ENCODE data around the gene BLID. TPM values are rescaled to one million over a fixed set of nuclear protein-coding genes. Genes with fewer than 3 reads are reported as not detected.

Gene BLID
- total RNA-seq, 1 donor from 2014 or later: 0.56 TPM

DNA sequence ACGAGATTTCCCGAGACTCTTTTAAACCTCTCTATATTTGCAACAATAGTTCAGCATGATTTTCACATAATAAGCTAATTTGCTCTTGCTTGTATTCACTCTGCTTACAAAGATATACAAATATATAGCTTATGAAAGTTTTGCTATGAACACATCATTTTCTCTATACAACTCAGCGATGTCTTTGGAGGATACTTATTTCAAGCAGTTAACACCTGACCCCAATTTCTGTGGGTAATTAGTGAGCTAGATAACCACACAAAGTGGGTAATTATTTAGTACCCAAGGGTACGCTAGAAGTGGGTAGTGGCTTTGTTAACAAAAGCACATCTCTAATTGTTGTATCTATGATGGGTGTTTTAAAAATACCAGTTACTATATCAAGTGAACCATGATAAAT lies 12.3 kb downstream of the BLID start:
- no peak for ATAC-seq

DNA sequence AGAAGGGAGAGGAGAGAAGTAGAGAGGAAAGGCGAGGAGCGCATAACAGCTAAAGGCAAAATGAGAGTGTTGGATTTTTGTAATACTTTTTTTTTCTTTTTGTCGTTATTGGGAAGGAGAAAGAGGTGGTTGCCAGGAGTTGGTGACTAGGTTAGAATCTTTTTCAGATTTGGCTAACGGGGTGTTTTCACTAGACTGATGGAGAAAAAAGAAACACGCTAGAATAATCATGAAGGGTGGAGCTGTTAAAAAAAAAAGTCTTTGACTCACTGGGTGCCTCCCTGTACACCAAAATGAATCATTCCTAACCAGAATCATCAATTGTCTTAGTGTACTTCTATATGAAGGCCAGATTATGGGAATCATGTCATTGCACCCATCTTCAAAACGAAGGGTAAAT lies 12.7 kb downstream of the BLID start:
- peak; percentile 61 for ATAC-seq

DNA sequence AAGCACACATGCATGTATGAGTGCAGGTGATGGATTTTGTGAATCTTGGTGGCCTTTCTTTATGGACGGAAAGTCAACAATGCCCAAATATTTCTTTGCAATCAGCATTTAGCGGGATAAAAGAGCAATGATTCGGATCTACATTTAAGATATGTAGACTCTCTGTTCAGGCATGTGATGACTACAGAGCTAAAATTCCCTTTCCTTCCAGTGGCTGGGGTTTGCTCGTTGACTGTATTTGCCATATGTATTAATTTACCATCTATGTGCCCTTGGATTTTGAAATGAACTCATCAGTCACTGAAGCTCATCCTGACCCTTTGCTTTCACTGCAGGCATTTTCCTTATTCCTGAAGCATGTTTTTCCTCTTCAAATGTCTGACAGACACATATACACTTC lies 13.6 kb downstream of the BLID start:
- no peak for ATAC-seq

DNA sequence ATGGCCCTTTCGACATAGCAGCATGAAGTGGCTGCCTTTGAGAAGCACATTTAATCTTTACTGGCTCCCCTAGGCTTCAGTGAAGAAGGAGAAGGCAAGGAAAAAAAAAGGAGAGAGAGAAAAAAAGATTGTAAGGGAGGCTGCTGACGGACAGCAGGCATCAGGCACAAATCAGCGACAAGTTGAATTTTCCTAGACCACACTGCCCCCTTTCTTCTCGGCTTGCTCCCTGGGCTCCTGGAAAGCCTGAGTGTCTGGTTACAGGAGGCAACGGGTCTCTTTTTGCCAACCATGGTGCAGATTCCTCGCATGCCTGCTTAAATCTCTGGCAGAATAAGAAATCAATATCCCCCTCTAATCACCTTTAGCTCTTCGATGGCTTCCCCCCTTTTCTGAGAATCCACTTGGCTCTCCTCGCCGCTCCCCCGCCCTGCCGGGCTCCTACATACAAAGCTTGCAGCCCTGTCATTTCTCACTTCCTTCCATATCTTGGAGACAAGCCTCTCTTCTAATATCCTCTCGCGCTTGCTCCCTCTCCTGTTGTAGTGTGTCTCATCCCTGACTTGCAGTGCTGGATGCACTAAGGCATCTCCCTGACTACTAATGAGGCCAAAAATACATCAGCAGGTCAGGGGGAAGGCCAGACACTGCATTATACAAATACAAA lies 14.3 kb downstream of the BLID start:
- peak; percentile 56 for ATAC-seq

DNA sequence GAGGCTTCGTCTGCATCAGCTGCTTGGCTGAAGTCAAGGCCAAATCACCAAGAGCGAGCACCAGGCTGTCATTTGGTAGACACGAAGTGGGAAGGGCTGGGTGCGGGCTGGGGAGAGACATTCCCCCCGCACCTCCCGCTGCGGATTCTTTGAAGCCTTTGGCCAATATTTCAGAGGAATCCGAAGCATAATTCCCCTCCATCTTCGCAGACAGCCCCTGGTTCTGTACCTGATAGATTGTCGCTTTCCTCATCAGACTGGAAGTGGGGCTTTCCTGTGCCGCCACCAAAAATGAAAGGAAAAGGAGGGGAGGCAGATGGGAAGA lies 15.3 kb downstream of the BLID start:
- ATAC-seq: no peak

DNA sequence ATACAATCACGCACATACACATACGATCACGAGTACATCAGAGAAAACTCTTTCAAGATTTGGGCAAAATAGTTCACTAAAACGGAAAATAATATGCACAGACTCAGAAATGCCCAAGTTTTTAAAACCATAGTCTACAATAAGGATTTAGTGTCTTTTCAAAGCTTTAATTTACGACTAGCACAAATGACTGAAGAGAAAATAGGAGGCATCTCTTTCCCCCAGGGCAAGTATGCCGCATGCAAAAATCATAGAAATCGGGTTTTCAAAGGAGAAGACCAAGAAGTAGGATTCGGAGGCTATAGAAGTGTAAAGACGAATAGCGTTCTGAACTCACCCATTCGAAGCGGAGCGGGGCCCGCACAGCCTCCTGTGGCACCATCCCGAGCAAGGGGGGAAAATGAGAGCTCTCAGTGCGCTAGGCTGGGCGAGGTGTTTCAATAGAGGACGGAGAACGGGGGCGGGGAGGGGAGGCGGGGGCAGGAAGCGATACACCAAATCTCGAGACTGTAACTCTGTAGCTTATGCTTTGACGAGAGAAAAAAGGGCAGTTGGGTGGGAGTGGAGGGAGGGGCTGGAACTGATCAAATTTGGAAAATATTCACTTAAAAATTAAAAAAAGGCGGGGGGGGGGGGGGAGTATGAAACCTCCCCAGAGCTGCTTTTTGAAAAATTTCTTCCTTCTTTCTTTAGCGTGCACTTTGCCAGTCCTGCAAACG lies 15.8 kb downstream of the BLID start:
- peak; percentile 41 for ATAC-seq

DNA sequence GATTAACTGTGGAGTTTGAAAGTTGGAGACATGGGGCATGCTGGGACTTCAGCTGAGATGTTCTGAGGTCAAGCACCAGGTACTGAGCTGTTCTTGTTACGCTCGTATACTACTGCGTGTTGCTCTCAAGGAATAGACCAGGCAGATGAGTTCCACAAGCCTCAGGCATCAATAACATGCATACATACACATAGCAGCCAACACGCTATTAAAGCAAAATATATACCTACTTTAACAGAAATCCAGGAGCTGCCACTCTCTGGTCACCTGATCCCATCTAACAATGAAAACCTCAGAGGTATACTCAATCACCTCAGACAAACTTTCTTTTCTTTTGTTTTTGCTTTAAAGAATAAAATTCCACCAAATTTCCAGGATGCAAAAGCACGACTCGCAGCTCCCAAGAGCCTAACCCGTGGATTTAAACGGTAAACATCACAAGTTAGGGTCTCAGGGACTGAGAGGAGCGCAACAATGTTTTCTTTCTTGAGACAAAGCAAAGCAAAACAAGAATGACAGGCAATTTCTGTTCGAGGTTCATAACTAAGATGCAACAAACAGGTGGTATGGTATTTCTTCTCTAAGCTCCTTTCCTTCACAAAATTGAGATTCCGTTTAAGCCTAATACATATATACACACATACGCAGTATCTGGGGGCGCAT lies 16.5 kb downstream of the BLID start:
- peak; percentile 48 for ATAC-seq

DNA sequence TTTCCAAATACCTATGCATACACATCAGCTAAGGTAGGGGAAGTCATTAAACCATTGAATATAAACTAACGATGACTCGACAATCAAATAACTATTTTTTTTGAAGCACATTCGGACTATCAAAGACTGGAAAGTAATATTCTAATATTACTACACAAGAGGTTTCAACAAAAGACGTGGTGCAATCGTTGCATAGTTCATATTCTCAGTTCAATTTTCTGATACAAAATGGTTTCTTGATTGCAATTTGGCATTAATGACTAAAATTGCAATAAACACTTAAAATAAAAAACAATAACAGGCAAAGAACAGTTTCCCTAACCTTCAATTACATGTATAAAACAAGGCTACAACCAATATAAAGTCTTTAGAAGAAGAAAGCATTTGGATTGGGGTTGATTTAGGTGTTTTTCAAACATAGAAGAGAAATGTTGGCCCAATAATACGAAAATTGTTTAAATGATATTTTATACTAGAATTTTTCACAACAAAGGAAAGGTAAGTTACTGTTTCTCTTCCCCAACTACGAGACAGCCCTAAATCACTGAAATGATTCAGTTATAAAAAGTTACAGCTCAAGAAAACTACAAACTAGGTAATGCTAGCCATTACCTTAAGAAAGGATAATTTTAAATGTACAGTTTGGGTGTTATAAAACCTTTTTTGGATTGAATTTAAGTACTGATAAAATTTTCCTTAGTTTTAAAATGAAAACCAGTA lies 17.6 kb downstream of the BLID start:
- ATAC-seq: no peak

DNA sequence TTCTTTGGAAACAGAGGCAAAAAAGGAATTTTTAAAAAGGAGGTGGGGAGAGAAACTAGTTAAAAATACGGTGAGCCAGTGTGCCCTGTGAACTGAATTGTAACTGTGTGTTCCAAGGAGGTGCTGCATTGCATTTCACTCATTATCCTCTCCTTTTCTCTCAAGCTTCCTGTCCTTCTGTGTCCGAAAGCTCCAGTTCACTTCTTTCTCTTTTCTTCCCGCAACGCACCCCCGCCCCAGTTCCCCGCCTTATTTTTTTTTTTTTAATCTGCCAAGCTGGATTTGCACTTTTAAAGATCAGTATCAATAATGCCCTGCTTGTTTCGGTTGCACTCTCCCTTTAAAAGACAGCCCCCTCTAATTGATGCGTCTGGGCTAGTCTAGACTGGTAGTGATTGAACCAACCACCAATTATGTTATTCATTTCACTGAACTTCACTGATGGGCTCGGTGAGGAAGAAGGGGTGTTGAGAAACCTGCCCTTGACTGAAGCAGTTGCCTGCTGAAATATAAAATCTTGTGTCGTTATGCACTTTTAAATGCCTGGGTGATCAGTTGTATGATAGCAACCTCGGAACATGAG lies 18.5 kb downstream of the BLID start:
- no peak for ATAC-seq

DNA sequence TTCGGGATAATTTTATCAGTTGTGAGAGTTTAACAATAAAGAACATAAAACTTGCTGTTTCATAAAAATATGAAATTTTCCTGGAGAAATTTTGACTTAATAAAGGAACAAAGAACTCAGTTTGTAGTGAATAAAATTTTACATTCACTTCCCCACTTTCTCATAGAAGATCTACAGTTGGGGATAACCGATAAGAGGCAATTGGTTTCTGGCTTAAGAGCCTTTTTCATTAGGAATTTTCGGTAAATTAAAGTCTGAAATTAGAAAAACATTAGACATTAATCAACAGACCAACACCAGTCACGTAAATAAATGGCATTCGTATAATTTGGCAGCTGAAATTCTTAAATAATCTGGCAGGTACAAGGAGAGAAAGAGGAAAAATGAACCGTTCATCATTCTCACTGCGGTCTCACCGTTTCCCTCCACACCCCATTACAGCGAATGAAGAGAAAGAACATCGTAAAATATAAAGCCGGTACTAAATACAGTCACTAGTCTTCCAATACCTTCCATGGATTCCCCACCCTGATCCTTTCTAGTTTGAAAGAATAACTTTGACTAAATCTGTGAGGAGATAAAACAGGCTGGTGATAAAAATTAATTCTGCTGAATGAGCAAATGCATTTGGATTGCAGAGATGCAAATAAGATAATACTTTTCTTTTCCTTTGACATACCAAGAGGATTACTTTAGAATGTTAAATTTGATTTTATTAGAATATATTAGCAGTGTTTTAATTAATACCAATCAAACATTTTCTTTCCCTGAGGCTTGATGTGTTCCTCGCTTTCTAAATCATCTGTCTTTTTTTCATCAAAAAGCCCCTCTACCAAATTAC lies 19.5 kb downstream of the BLID start:
- no peak for ATAC-seq

DNA sequence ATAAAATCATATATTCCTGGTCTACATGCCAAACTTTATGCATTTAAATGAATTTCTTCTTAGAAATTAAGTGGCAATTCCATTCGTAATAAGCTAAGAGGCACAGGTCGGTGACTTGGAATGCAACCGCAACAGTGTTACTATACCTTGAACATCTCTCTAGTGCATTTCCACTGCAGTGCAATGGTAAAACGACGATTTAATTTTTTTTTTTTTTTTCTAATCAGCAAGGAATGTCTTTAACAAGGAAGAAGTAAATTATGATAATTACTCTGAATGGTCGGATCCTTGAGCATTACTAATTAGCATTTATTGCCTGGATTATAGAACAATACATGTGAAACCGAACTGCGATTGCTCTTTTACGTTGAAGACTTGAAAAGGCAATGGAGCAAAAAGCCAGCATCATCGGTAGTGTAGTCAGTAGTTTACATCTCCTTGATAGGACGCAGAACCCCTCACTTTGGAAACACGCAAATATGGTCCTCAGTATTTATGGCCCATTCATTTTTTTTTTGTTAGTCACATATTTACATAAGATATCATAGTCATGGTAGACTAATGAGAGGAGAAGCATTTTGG lies 20.2 kb downstream of the BLID start:
- no peak for ATAC-seq

DNA sequence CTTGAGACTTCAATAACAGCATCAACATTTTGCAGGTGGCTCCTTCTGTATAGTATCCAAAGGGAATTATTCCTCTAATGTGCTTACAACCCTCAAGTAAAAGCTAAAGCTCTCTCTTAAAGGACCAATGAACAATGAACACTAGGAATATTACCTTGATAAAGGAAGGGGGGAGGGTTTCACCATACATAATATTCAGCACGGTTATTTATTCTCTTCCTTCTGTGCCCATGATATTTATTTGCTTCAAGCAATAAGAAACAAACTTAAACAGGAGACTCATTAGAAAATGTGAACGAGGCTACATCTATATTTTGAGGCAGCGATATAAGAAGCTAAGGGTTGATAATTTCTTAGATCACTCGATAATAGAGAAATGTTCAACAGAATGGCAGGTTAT lies 21.2 kb downstream of the BLID start:
- ATAC-seq: no peak

DNA sequence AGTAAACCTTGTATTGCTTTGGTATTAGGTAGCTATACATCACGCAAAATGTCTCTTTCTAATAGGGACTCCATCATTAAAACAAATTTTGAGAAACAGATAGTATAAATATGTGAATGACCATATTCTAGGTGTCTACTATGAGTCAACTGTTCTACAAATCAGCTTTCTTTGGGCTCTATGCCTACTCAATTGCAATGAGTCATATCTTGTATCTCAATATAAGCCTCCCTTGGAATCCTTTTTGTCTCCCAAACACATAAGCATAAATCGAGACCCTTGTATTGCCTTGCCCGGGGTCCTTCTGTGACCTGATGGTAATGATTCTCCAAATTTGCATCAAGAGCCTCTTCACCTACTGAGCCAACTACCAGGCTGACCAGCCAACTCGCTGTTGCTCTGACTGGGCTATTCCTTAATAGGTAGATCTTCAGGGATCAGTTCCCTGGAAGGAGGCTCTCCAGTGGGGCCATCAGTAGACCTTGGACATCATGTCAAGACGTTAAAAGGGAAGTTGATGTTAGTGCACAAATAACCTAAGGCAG lies 22.2 kb downstream of the BLID start:
- ATAC-seq: no peak

DNA sequence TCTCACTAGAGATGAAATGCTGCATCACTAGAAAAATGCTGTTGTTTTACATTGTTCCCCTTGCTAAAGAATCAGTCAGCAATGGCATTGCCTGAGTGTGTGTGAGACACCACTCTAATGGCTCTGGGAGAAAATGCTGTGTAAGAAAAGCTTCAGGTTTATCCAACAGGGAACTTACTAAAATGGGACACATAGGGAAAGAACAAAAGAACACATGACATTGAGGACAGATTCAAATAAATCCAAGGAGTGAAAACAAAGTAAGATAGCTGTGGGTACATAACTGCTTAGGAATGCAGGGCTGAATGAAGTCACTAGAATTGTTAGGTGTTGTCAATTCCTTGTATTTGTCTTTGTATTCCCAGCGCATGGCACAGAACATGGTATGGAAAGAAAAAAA lies 24.2 kb downstream of the BLID start:
- ATAC-seq: no peak

DNA sequence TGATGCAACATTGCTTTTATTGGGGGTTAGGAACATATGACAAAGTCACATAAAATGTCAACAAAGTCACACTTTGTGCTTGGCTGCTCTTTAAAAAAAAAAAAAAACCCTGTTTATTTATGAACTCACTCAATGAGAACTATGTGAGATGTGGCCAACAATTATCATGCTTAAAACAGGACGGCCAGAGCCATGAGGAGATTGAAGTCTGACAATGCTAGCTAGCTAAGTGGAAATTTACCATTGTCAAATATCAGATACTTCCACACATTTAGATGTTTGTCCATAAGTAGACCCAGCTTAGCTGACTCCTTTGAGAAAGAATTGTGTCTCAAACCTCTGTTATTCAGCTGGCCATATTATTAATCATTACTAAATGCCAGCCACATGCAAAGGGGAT lies 26.9 kb downstream of the BLID start:
- ATAC-seq: no peak

DNA sequence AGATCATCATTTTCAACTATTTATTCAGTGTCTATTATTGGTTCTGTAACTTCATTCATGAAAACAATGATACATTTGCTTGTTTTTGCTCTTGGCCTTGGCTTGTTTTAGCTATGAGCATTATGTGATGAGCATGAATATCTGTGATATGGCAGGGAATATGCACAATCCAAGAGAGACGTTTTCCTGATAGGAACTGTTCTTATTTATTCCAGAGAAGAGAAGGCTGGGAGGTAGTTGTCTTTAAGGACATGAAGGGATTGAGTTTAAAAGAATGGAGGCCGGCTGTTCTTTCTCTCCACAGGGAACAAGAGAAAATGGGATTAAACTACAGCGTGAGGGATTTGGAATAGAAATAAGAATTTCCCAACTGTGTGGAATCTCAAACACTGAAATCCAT lies 30.3 kb downstream of the BLID start:
- no peak for ATAC-seq

DNA sequence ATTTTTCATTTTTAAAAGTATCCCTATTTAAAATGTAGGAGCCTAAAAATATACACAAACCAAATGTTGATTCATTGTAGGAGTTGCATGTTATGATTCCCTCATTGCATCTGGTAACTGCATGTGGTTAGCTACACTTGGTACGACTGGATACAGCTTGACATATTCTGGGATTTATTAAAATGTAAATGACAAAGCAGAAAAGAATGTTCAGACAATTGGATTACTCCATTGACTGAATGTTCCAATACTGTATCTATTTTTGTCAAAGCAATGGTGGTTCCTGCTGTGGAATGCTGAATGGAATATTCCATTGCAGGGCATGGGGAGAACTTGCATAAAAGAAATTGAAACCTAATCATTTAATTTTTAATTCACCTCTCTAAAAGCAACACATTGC lies 30.8 kb downstream of the BLID start:
- ATAC-seq: no peak

DNA sequence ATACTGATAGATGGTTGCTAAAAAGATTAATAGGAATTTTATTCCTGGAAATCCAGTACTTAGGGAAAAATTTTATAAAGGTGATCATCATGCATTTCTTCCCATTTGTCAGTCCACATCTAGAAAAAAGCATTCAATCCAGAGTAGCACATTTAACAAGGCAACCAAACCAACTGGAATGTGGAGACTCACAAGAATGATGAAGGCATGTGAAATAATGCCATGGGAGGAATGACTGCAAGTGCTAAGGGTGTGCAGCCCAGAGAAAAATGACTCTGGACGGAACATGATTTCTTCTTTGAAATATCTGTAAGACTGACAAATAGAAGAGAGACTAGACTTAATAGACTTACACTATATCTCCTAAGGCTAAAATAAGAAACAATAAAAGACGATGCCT lies 33.8 kb downstream of the BLID start:
- no peak for ATAC-seq

DNA sequence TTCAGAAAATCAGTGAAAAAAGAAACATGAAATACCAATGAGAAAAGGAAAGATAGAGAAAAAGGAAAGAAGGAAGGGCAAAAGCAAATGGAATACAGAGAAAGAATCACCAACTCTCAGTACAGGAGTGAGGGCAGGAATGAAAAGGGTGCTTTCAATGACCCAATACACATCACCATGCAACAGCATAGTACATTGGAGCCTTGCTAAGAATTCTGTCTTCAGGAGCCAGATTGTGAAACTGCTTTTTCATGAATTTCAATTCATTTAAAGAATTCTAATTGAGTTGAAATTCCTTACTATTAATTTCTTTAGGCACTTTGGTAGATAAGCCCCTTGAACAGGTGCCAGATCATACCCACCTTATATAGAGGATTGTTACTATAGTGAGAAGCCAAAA lies 34.9 kb downstream of the BLID start:
- no peak for ATAC-seq

DNA sequence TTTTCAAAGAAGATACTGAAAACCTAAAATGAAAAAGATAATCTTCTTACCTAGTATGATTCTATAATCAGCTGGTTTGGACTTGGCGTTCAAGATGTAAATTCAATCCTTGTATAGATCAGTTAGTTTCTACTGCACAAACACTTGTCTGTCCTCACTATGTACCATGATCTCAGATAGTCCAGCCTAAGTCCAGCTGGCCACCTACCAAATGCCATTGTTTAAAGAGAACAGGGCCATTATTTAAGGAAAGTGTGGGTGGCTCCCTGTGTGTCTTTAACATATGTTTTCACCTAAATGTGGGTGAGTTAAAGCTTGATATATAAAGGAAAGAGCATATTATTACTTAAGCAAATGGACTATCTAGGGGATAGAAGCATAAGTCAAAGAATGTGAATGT lies 38.6 kb downstream of the BLID start:
- no peak for ATAC-seq

DNA sequence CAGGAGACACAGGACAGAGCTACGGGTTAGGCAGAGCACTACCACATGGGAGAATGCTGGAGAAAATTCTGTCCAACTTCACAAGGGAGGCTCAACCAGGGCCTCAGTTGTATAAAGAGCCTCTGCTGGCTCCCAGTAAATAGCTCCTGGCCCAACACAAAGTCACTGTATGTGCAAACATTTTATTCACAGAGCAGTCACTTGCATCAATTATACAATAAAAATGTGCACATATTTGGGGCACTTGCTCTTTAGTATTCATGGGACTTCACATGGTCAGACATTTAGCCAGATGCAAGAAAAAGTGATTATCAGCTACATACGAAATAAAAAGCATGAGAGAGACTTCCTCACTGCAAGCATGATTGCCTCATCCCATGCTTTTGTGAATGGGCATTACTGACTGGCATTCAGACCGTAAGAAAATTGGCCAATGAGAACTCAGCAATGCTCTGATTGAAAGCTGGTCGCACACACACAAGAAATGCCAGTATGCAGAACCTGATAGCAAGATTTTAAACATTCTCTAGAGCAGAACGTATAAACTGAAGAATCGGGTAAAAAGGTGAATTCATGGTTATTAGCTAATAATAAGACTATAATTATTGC lies 39.4 kb downstream of the BLID start:
- ATAC-seq: no peak

All from esophagus mucosa (tissue), 1 donor.